GM12878 (cell line): ENCODE measurements around the gene OR2B2. TPM values are rescaled to one million over a fixed set of nuclear protein-coding genes. Genes with fewer than 3 reads are reported as not detected.

Experiments
- ATAC-seq: fragments of 200-7000 bp; cut with Tn5 transposase; 3 replicates; pipeline ENCODE4 v1.9.1; 2020; ENCODE audit warnings: mild to moderate bottlenecking, moderate library complexity
- BruUV-seq: library from RNA; stranded (reverse); fragments of 400-500 nt; replicated peaks from 2 replicates; lab custom pipeline; 2021; lab: Mats Ljungman, UMichigan
- CTCF ChIA-PET: fragments of 300-600 bp; sonication (Branson Sonifier 250); formaldehyde crosslinking; extraction: SDS; loops from one replicate; lab custom pipeline; 2021; ENCODE audit warnings: inconsistent platforms; lab: Yijun Ruan, JAX
- POLR2A ChIA-PET: fragments of 350-600 bp; formaldehyde crosslinking; extraction: SDS; loops from one replicate; lab custom pipeline; 2021; ENCODE audit warnings: inconsistent platforms; lab: Charles Lee
- RAD21 ChIA-PET: fragments of 300-600 bp; sonication (Branson Sonifier 250); formaldehyde crosslinking; loops from one replicate; lab custom pipeline; 2023; ENCODE audit warnings: antibody characterized with exemption; ENCODE audit not compliant: unreplicated experiment; lab: Charles Lee
- SMC1A ChIA-PET: fragments of 300-600 bp; sonication (Branson Sonifier 250); formaldehyde crosslinking; loops from one replicate; lab custom pipeline; 2023; ENCODE audit not compliant: unreplicated experiment, uncharacterized antibody; lab: Charles Lee
- DNase-seq: peaks from one replicate; pipeline ENCODE4 v3.0.0-alpha.2; 2011; ENCODE audit warnings: low read depth, low spot score
- FAIRE-seq: peaks from 3 replicates; lab custom pipeline; 2011; peaks lifted over from hg19 to GRCh38; lab: Jason Lieb, UNC
- H2AFZ ChIP-seq: 2 replicates; pipeline ENCODE4 v1.6.0; 2011; ENCODE audit warnings: low read depth, low read length, control low read depth; ENCODE audit not compliant: control insufficient read depth
- H3K27ac ChIP-seq: 2 replicates; pipeline ENCODE4 v1.5.1; 2011; ENCODE audit warnings: control low read depth; ENCODE audit not compliant: control insufficient read depth, insufficient read depth
- H3K27me3 ChIP-seq, 2 experiments: replicated peaks in 1 of 2; 2 replicates each; pipeline versions ENCODE4 v1.6.0 to v1.6.1; 2011; ENCODE audit warnings: low read length in 1 of 2; ENCODE audit not compliant: control insufficient read depth in 2 of 2, insufficient read depth in 2 of 2
- H3K36me3 ChIP-seq, 2 experiments: 2 replicates each; pipeline ENCODE4 v1.5.1; 2011; ENCODE audit warnings: low read length in 1 of 2; ENCODE audit not compliant: control insufficient read depth in 2 of 2, insufficient read depth in 2 of 2
- H3K4me1 ChIP-seq: 2 replicates; pipeline ENCODE4 v1.6.1; 2011; ENCODE audit warnings: mild to moderate bottlenecking, low read length, moderate library complexity, mixed read lengths; ENCODE audit not compliant: control insufficient read depth, insufficient read depth
- H3K4me2 ChIP-seq: 2 replicates; pipeline ENCODE4 v1.6.0; 2011; ENCODE audit warnings: control low read depth; ENCODE audit not compliant: control insufficient read depth, insufficient read depth
- H3K4me3 ChIP-seq: fragments of 200-600 bp; sonication (generic); 2 replicates; pipeline ENCODE4 v1.5.1; 2016
- H3K79me2 ChIP-seq: 2 replicates; pipeline ENCODE4 v1.6.0; 2011; ENCODE audit warnings: low read length; ENCODE audit not compliant: control insufficient read depth, insufficient read depth
- H3K9ac ChIP-seq: 2 replicates; pipeline ENCODE4 v1.8.0; 2011; ENCODE audit warnings: low read length, control low read depth, mixed read lengths; ENCODE audit not compliant: control insufficient read depth, insufficient read depth
- H3K9me3 ChIP-seq: replicated peaks from 3 replicates; pipeline ENCODE4 v1.5.1; 2011; ENCODE audit warnings: mild to moderate bottlenecking, low read length; ENCODE audit not compliant: control insufficient read depth, insufficient read depth
- H4K20me1 ChIP-seq: 2 replicates; pipeline ENCODE4 v1.6.0; 2011; ENCODE audit not compliant: control insufficient read depth, insufficient read depth
- ATF3 ChIP-seq: IDR thresholded peaks from 2 replicates; pipeline ENCODE4 v1.6.1; 2011; ENCODE audit warnings: low read depth, mild to moderate bottlenecking, low read length, moderate library complexity, borderline replicate concordance; ENCODE audit errors: extremely low read depth
- BHLHE40 ChIP-seq, 2 experiments: fragments of 450-650 bp in 1 of 2; IDR thresholded peaks; 2 replicates each; pipeline ENCODE4 v1.6.1; 2011 to 2017; ENCODE audit warnings: low read depth in 2 of 2, borderline replicate concordance in 1 of 2, improper control_type of control experiment in 1 of 2, low read length in 1 of 2, mild to moderate bottlenecking in 1 of 2
- CREM ChIP-seq: IDR thresholded peaks from 2 replicates; pipeline ENCODE4 v1.6.1; 2014; ENCODE audit warnings: antibody characterized with exemption, low read depth
- EZH2 ChIP-seq: IDR thresholded peaks from 2 replicates; pipeline ENCODE4 v1.6.1; 2012; ENCODE audit warnings: low read depth, mild to moderate bottlenecking, control low read depth, inconsistent platforms, low read length, borderline replicate concordance; ENCODE audit not compliant: control insufficient read depth
- HDGF ChIP-seq: fragments of 450-650 bp; IDR thresholded peaks from 2 replicates; pipeline ENCODE4 v1.6.1; 2016; ENCODE audit warnings: antibody characterized with exemption
- PAX5 ChIP-seq: IDR thresholded peaks from 2 replicates; pipeline ENCODE4 v1.6.1; 2011; ENCODE audit warnings: low read depth, low read length, borderline replicate concordance
- SIN3A ChIP-seq: IDR thresholded peaks from 2 replicates; pipeline ENCODE4 v1.6.1; 2012; ENCODE audit warnings: low read depth, low read length, improper control_type of control experiment
- SMAD1 ChIP-seq: fragments of 450-650 bp; IDR thresholded peaks from 2 replicates; pipeline ENCODE4 v1.6.1; 2018; ENCODE audit warnings: mild to moderate bottlenecking, low read depth; ENCODE audit not compliant: partially characterized antibody
- USF2 ChIP-seq: IDR thresholded peaks from 2 replicates; pipeline ENCODE4 v1.6.1; 2011; ENCODE audit warnings: low read depth, low read length, improper control_type of control experiment, borderline replicate concordance
- ZNF207 ChIP-seq: fragments of 450-650 bp; IDR thresholded peaks from 2 replicates; pipeline ENCODE4 v1.6.1; 2014; ENCODE audit warnings: antibody characterized with exemption, mild to moderate bottlenecking, borderline replicate concordance
- WGBS: methylation state at CpG from one replicate; pipeline ENCODE4 v1.1.6; 2016; ENCODE audit warnings: low lambda C conversion rate; ENCODE audit not compliant: insufficient replicate concordance, insufficient coverage; ENCODE audit errors: missing lambda C conversion rate; 5-methylcytosine and 5-hydroxymethylcytosine counted together
- in situ Hi-C: fragments of 300-500 bp; cut with MboI; formaldehyde crosslinking; loops from 9 replicates; pipeline ENCODE4 v1.14.3; 2018; ENCODE audit warnings: mixed read lengths
- intact Hi-C: fragments of 100-400 bp; cut with micrococcal nuclease; formaldehyde crosslinking; loops from one replicate; pipeline ENCODE4 v1.14.2; 2022; ENCODE audit not compliant: unreplicated experiment
- polyA plus RNA-seq, 11 experiments: library from polyadenylated mRNA; depleted of rRNA in 4 of 11; unstranded in 6 of 11; stranded (reverse) in 5 of 11; fragments of >200 nt; fragmentation: Nextera tagmentation in 4 of 11; fragmentation: Illumina TruSeq in 1 of 11; extraction: Ambion mirVana in 4 of 11; extraction: Trizol in 1 of 11; gene quantifications; 1 replicate in 1 of 11; 2 replicates in 10 of 11; pipeline versions ENCODE4 v1.2.1 to v1.2.3, GENCODE V29; 2011 to 2016; ENCODE audit warnings: inconsistent platforms in 2 of 11, missing spikeins in 2 of 11, low read depth in 1 of 11
- total RNA-seq, 4 experiments: library from RNA; depleted of rRNA in 3 of 4; stranded (reverse); fragments of >200 nt in 3 of 4; fragmentation: Illumina TruSeq in 1 of 4; extraction: Trizol in 1 of 4; gene quantifications; 2 replicates each; pipeline versions ENCODE4 v1.2.1 to v1.2.3, GENCODE V29; 2013 to 2021
- TF ChIP-seq, protein P1 (sequence below): IDR thresholded peaks from 2 replicates; pipeline ENCODE4 v1.6.1; 2011; ENCODE audit warnings: mild to moderate bottlenecking, low read depth, low read length, moderate library complexity; ENCODE audit not compliant: insufficient replicate concordance
- TF ChIP-seq, protein P2 (sequence below): fragments of 450-650 bp; formaldehyde crosslinking; IDR thresholded peaks from 2 replicates; pipeline ENCODE4 v1.4.0; 2020; ENCODE audit warnings: mild to moderate bottlenecking, moderate library complexity

Gene OR2B2
- total and polyA plus RNA-seq, 10 of the 15 experiments (the other 5 are each of a cell fraction or from before 2014, with no cell fraction given): not detected

- 77% methylated on average over 2 of the region's 2 CpGs for WGBS
- ChIA-PET RAD21 (interaction anchor here (1.1 kb wide), 1 partner anchor 23 kb away, joined by 3 read pairs; a partner anchor contains a TSS), CTCF (no interaction called here), SMC1A (interaction anchor here (1.7 kb wide), 1 partner anchor 34 kb away, joined by 4 read pairs; no protein-coding TSS in a partner anchor), POLR2A (interaction anchor here (0.6 kb wide), 1 partner anchor 24 kb away, joined by 3 read pairs; no protein-coding TSS in a partner anchor)
- no peaks in the 10 kb centered on the region for H4K20me1 ChIP-seq
- no peak overlapping the region for H2AFZ ChIP-seq
- BruUV-seq: no TSS peak
- in situ Hi-C loops (no loop called here), intact Hi-C loops (no loop called here)
- H3K27me3 ChIP-seq: no peaks in the 10 kb centered on the region
- no peak overlapping the region for H3K4me3 ChIP-seq
- no peak for TF ChIP-seq SIN3A
- TF ChIP-seq EZH2: no peak
- TF ChIP-seq, protein P1, sequence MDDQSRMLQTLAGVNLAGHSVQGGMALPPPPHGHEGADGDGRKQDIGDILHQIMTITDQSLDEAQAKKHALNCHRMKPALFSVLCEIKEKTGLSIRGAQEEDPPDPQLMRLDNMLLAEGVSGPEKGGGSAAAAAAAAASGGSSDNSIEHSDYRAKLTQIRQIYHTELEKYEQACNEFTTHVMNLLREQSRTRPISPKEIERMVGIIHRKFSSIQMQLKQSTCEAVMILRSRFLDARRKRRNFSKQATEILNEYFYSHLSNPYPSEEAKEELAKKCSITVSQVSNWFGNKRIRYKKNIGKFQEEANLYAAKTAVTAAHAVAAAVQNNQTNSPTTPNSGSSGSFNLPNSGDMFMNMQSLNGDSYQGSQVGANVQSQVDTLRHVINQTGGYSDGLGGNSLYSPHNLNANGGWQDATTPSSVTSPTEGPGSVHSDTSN: no peak
- no peak for TF ChIP-seq PAX5
- TF ChIP-seq CREM: no peak
- TF ChIP-seq, protein P2, sequence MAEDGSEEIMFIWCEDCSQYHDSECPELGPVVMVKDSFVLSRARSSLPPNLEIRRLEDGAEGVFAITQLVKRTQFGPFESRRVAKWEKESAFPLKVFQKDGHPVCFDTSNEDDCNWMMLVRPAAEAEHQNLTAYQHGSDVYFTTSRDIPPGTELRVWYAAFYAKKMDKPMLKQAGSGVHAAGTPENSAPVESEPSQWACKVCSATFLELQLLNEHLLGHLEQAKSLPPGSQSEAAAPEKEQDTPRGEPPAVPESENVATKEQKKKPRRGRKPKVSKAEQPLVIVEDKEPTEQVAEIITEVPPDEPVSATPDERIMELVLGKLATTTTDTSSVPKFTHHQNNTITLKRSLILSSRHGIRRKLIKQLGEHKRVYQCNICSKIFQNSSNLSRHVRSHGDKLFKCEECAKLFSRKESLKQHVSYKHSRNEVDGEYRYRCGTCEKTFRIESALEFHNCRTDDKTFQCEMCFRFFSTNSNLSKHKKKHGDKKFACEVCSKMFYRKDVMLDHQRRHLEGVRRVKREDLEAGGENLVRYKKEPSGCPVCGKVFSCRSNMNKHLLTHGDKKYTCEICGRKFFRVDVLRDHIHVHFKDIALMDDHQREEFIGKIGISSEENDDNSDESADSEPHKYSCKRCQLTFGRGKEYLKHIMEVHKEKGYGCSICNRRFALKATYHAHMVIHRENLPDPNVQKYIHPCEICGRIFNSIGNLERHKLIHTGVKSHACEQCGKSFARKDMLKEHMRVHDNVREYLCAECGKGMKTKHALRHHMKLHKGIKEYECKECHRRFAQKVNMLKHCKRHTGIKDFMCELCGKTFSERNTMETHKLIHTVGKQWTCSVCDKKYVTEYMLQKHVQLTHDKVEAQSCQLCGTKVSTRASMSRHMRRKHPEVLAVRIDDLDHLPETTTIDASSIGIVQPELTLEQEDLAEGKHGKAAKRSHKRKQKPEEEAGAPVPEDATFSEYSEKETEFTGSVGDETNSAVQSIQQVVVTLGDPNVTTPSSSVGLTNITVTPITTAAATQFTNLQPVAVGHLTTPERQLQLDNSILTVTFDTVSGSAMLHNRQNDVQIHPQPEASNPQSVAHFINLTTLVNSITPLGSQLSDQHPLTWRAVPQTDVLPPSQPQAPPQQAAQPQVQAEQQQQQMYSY: no peak
- TF ChIP-seq ATF3: no peak
- no peak for TF ChIP-seq ZNF207
- no peak for TF ChIP-seq HDGF
- no peak for TF ChIP-seq USF2
- no peak for TF ChIP-seq SMAD1
- no peak for TF ChIP-seq BHLHE40 (IDR thresholded peaks at IDR 0.05; ENCODE audit: borderline replicate concordance in 1 of 2, low read depth in 2 of 2, low read length in 1 of 2)
- H3K9ac ChIP-seq: no peak overlapping the region; the same call in 1 of the 2 replicates
- H3K27ac ChIP-seq: no peak overlapping the region
- no peak overlapping the region; the same call in 1 of the 2 replicates for H3K4me2 ChIP-seq
- H3K36me3 ChIP-seq: no peaks in the 10 kb centered on the region
- DNase-seq (no peak), FAIRE-seq (no peak), ATAC-seq (no peak)
- H3K79me2 ChIP-seq: no peaks in the 10 kb centered on the region; the same call in 1 of the 2 replicates
- H3K4me1 ChIP-seq: peaks cover 29% of the 10 kb centered on the region
- no peaks in the 10 kb centered on the region for H3K9me3 ChIP-seq
These were observed 50.8 kb downstream of the OR2B2 start for GRCh38 chr6:27861276-27861840.
